PFSK-1 (cell line): ENCODE measurements around the gene AUH.

Experiments
- FOXP2 ChIP-seq: optimal IDR thresholded peaks from 2 replicates; pipeline ENCODE3; 2011; ENCODE audit warnings: borderline replicate concordance, control low read depth, inconsistent platforms; ENCODE audit not compliant: insufficient read depth; ENCODE audit errors: extremely low read length, extremely low read depth
- POLR2AphosphoS5 ChIP-seq: IDR thresholded peaks from 2 replicates; pipeline ENCODE4 v1.6.1; 2012; ENCODE audit warnings: low read depth, mild to moderate bottlenecking, control low read depth, low read length, moderate library complexity
- SIN3A ChIP-seq: IDR thresholded peaks from 2 replicates; pipeline ENCODE4 v1.6.1; 2012; ENCODE audit warnings: mild to moderate bottlenecking, low read length, moderate library complexity, borderline replicate concordance; ENCODE audit not compliant: insufficient read depth
- TAF1 ChIP-seq: IDR thresholded peaks from 2 replicates; pipeline ENCODE4 v1.6.1; 2012; ENCODE audit warnings: low read length, control low read depth, borderline replicate concordance; ENCODE audit not compliant: insufficient read depth
- TF ChIP-seq, protein P1 (sequence below), 2 experiments: IDR thresholded peaks; 2 replicates each; pipeline versions ENCODE4 v1.6.1 to v1.8.0; 2011 to 2012; ENCODE audit warnings: low read depth in 2 of 2, low read length in 2 of 2, control low read depth in 1 of 2, inconsistent platforms in 1 of 2, mild to moderate bottlenecking in 1 of 2, moderate library complexity in 1 of 2; ENCODE audit not compliant: insufficient read depth in 1 of 2

DNA sequence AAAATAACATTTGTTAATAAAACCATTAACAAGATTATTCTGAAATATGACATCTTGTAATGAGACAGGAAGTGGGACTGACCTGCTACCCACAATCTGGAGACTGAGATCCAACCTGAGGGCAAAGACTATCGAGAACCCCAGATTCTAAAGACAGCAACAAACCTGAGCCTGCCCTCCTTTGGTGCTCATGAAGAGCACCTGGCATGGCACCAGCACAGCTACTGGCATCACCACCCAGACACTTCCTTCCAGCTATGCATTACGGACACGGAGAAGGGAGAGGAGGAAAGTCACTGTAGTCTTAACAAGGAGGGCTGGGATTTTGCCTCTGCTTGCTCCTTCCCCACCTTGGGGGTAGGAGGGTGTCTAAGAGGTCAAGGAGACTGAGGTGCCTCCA, 105.5 kb downstream of the AUH start:
- TF ChIP-seq POLR2AphosphoS5, result no peak
- no peak for TF ChIP-seq SIN3A
- TF ChIP-seq, protein P1, sequence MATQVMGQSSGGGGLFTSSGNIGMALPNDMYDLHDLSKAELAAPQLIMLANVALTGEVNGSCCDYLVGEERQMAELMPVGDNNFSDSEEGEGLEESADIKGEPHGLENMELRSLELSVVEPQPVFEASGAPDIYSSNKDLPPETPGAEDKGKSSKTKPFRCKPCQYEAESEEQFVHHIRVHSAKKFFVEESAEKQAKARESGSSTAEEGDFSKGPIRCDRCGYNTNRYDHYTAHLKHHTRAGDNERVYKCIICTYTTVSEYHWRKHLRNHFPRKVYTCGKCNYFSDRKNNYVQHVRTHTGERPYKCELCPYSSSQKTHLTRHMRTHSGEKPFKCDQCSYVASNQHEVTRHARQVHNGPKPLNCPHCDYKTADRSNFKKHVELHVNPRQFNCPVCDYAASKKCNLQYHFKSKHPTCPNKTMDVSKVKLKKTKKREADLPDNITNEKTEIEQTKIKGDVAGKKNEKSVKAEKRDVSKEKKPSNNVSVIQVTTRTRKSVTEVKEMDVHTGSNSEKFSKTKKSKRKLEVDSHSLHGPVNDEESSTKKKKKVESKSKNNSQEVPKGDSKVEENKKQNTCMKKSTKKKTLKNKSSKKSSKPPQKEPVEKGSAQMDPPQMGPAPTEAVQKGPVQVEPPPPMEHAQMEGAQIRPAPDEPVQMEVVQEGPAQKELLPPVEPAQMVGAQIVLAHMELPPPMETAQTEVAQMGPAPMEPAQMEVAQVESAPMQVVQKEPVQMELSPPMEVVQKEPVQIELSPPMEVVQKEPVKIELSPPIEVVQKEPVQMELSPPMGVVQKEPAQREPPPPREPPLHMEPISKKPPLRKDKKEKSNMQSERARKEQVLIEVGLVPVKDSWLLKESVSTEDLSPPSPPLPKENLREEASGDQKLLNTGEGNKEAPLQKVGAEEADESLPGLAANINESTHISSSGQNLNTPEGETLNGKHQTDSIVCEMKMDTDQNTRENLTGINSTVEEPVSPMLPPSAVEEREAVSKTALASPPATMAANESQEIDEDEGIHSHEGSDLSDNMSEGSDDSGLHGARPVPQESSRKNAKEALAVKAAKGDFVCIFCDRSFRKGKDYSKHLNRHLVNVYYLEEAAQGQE (IDR thresholded peaks at IDR 0.05; ENCODE audit: insufficient read depth in 1 of 2, low read depth in 2 of 2, low read length in 2 of 2), result no peak
- TF ChIP-seq TAF1, result no peak
- no peak for TF ChIP-seq FOXP2
